Cardiac muscle cell (in vitro differentiated cells and primary cell): ENCODE measurements around the gene EDA. TPM values are rescaled to one million over a fixed set of nuclear protein-coding genes. Genes with fewer than 3 reads are reported as not detected.

Source experiments
- DNase-seq, 2 donors: peaks; one replicate each; pipeline versions ENCODE4 v3.0.0 to v3.0.0-alpha.2; 2010 to 2017; ENCODE audit warnings: low read depth in 1 of 2, low spot score in 1 of 2
- H3K27ac ChIP-seq: fragments of 200-600 bp; sonication (generic); 2 replicates; pipeline ENCODE4 v1.5.1; 2016
- H3K27me3 ChIP-seq: fragments of 200-600 bp; sonication (generic); 2 replicates; pipeline ENCODE4 v1.6.0; 2016; ENCODE audit warnings: control low read depth
- H3K36me3 ChIP-seq: fragments of 200-600 bp; sonication (generic); 2 replicates; pipeline ENCODE4 v1.5.1; 2016; ENCODE audit warnings: control low read depth
- H3K4me1 ChIP-seq: fragments of 200-600 bp; sonication (generic); 2 replicates; pipeline ENCODE4 v1.8.1; 2017; ENCODE audit warnings: low read depth, mild to moderate bottlenecking, mixed run types
- H3K4me3 ChIP-seq: fragments of 200-600 bp; sonication (generic); 2 replicates; pipeline ENCODE4 v1.5.1; 2016; ENCODE audit warnings: mild to moderate bottlenecking
- H3K9me3 ChIP-seq: fragments of 200-600 bp; sonication (generic); 2 replicates; pipeline ENCODE4 v1.5.1; 2017; ENCODE audit warnings: low read depth, mild to moderate bottlenecking, control low read depth
- CTCF ChIP-seq: IDR thresholded peaks from 2 replicates; pipeline ENCODE4 v1.5.1; 2012; ENCODE audit warnings: low read depth, mild to moderate bottlenecking, low read length
- polyA plus RNA-seq: library from polyadenylated mRNA; unstranded; fragments of >200 nt; fragmentation: Nextera tagmentation; extraction: Ambion mirVana; gene quantifications from 2 replicates; pipeline ENCODE4 v1.2.1, GENCODE V29; 2016
- total RNA-seq: library from RNA; depleted of rRNA; stranded (reverse); fragments of >200 nt; gene quantifications from 2 replicates; pipeline ENCODE4 v1.2.3, GENCODE V29; 2016

The EDA gene
- total and polyA plus RNA-seq, 2 experiments from 2014 or later = 0.56 to 2.7 TPM

- Histone ChIP-seq H3K4me3 (no peak overlapping the region), H3K4me1 (no peaks in the 10 kb centered on the region), H3K36me3 (no peaks in the 10 kb centered on the region), H3K27ac (no peak overlapping the region), H3K9me3 (no peaks in the 10 kb centered on the region), H3K27me3 (no peaks in the 10 kb centered on the region)
- TF ChIP-seq CTCF = no peak
- DNase-seq = peak in 1 of 2 donors; percentile 47
Measured at GRCh38 chrX:70042399-70043371, 426.8 kb downstream of the EDA start.

DNA sequence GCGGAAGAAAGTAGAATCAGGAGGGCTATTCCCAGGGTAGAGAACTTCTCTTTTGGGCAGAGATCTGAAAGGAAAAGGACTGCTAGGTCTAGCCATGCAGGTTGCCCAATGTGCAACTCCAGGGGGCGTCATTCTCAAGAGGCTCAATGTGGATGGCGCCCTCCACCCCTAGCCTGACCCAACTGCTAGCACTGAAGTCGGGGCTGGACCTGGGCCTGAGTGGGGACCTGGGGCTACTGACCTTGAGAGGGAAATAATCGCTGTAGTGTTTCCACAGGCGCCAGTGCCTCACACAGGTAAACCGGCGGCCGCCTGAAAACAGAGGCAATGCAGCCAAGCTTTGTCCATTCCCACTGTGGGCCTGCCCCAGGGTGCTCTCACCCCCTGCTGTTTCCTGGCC, 427.8 kb downstream of the EDA start:
- no peak overlapping the region for H3K27ac ChIP-seq
- TF ChIP-seq CTCF = no peak
- H3K4me3 ChIP-seq = no peak overlapping the region
- no peaks in the 10 kb centered on the region for H3K27me3 ChIP-seq
- no peak for DNase-seq
- H3K36me3 ChIP-seq = no peaks in the 10 kb centered on the region
- no peaks in the 10 kb centered on the region for H3K4me1 ChIP-seq
- H3K9me3 ChIP-seq = no peaks in the 10 kb centered on the region

- Histone ChIP-seq H3K4me3 (no peak overlapping the region), H3K27ac (no peak overlapping the region), H3K9me3 (no peaks in the 10 kb centered on the region), H3K4me1 (no peaks in the 10 kb centered on the region), H3K36me3 (no peaks in the 10 kb centered on the region), H3K27me3 (no peaks in the 10 kb centered on the region)
- no peak for TF ChIP-seq CTCF
- DNase-seq = peak in 1 of 2 donors; percentile 49
Measured at GRCh38 chrX:70044541-70045245, 428.8 kb downstream of the EDA start.

DNA sequence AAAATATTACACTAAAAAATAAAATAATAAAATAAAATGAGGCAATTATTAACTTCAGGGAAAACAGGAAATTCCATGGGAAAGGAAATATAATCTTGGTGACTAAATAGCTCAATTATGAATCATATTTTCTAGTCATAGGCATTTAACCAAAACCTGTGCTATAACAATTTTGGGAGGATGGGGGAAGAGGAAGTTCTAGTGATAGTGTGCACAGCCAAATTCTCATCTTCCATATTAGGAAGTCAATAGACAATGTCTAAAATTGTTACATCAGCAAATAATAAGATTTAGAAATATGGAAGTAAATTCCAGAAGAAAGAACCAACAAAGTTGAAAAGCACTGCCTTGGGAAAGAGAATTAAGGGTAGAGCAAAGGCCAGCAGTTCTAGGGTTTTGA, 431.1 kb downstream of the EDA start:
- no peaks in the 10 kb centered on the region for H3K4me1 ChIP-seq
- peak in 1 of 2 donors; percentile 76 for DNase-seq

GRCh38 chrX:70049406-70049805, 433.5 kb downstream of the EDA start:
- Histone ChIP-seq H3K36me3 (no peaks in the 10 kb centered on the region), H3K4me3 (no peak overlapping the region), H3K9me3 (no peaks in the 10 kb centered on the region), H3K27ac (no peak overlapping the region), H3K27me3 (no peaks in the 10 kb centered on the region), H3K4me1 (no peaks in the 10 kb centered on the region)
- no peak for TF ChIP-seq CTCF
- DNase-seq = no peak

More for the DNA sequence above, 431.1 kb downstream of the EDA start:
- Histone ChIP-seq H3K27ac (no peak overlapping the region), H3K4me3 (no peak overlapping the region), H3K27me3 (no peaks in the 10 kb centered on the region), H3K9me3 (no peaks in the 10 kb centered on the region), H3K36me3 (no peaks in the 10 kb centered on the region)
- TF ChIP-seq CTCF = no peak
